LHCN-M2 (cell line): ENCODE measurements around the gene SORCS1. TPM values are rescaled to one million over a fixed set of nuclear protein-coding genes. Genes with fewer than 3 reads are reported as not detected.

Source experiments
- DNase-seq: peaks from one replicate; pipeline ENCODE4 v3.0.0-alpha.2; 2012; ENCODE audit warnings: low read depth
- total RNA-seq: library from RNA; depleted of rRNA; stranded (reverse); fragments of >200 nt; gene quantifications from 2 replicates; pipeline ENCODE4 v1.2.3, GENCODE V29; 2014

The SORCS1 gene
- total RNA-seq, 1 experiment from 2014 or later, result not detected

GRCh38 chr10:106819490-106819889 lies 345.0 kb downstream of the SORCS1 start:
- DNase-seq, result no peak

- DNase-seq, result no peak
These were observed 348.0 kb downstream of the SORCS1 start for GRCh38 chr10:106816318-106817085.

GRCh38 chr10:106815427-106816043 lies 349.0 kb downstream of the SORCS1 start:
- no peak for DNase-seq

GRCh38 chr10:106804992-106805582 lies 359.4 kb downstream of the SORCS1 start:
- no peak for DNase-seq

- no peak for DNase-seq
These were observed 361.6 kb downstream of the SORCS1 start for GRCh38 chr10:106802949-106803348.

- DNase-seq, result no peak
These were observed 364.7 kb downstream of the SORCS1 start for GRCh38 chr10:106799776-106800175.

- DNase-seq, result no peak
These were observed 368.9 kb downstream of the SORCS1 start for GRCh38 chr10:106795619-106796018.

- DNase-seq, result no peak
These were observed 370.9 kb downstream of the SORCS1 start for GRCh38 chr10:106793617-106794016.

- DNase-seq, result no peak
These were observed 374.9 kb downstream of the SORCS1 start for GRCh38 chr10:106789623-106790022.

GRCh38 chr10:106788982-106789381 lies 375.5 kb downstream of the SORCS1 start:
- DNase-seq, result no peak

GRCh38 chr10:106785528-106785927 lies 379.0 kb downstream of the SORCS1 start:
- DNase-seq, result no peak

GRCh38 chr10:106780632-106781031 lies 383.9 kb downstream of the SORCS1 start:
- DNase-seq, result no peak

GRCh38 chr10:106777841-106778240 lies 386.7 kb downstream of the SORCS1 start:
- no peak for DNase-seq

- no peak for DNase-seq
These were observed 389.4 kb downstream of the SORCS1 start for GRCh38 chr10:106775127-106775526.

- DNase-seq, result no peak
These were observed 391.5 kb downstream of the SORCS1 start for GRCh38 chr10:106772957-106773356.

- no peak for DNase-seq
These were observed 393.4 kb downstream of the SORCS1 start for GRCh38 chr10:106771154-106771553.

- no peak for DNase-seq
These were observed 396.3 kb downstream of the SORCS1 start for GRCh38 chr10:106768204-106768603.

GRCh38 chr10:106765928-106766327 lies 398.6 kb downstream of the SORCS1 start:
- no peak for DNase-seq

GRCh38 chr10:106765241-106765754 lies 399.2 kb downstream of the SORCS1 start:
- no peak for DNase-seq

- no peak for DNase-seq
These were observed 400.1 kb downstream of the SORCS1 start for GRCh38 chr10:106764360-106764759.

GRCh38 chr10:106761906-106762305 lies 402.6 kb downstream of the SORCS1 start:
- no peak for DNase-seq

GRCh38 chr10:106757521-106757920 lies 407.0 kb downstream of the SORCS1 start:
- no peak for DNase-seq

- no peak for DNase-seq
These were observed 413.4 kb downstream of the SORCS1 start for GRCh38 chr10:106751091-106751490.
